GM06990 (cell line): ENCODE data around the gene WDR45B.
"Not testable (repeated sequence)": the region's sequence is repeated elsewhere in the genome, so short reads cannot be mapped to it uniquely, and the experiment has no call there.

Source experiments
- DNase-seq: peaks from one replicate; pipeline ENCODE4 v3.0.0-alpha.2; 2011; ENCODE audit not compliant: insufficient read length; ENCODE audit errors: extremely low read depth
- H3K27me3 ChIP-seq: replicated peaks from 2 replicates; pipeline ENCODE4 v1.6.0; 2011; ENCODE audit warnings: low read length; ENCODE audit not compliant: control insufficient read depth, insufficient read depth
- H3K36me3 ChIP-seq: 2 replicates; pipeline ENCODE4 v1.5.1; 2011; ENCODE audit warnings: low read length; ENCODE audit not compliant: control insufficient read depth, insufficient read depth
- H3K4me3 ChIP-seq: replicated peaks from 2 replicates; pipeline ENCODE4 v1.5.1; 2011; ENCODE audit warnings: low read depth, mild to moderate bottlenecking, control low read depth, low read length
- CTCF ChIP-seq: IDR thresholded peaks from 2 replicates; pipeline ENCODE4 v1.5.1; 2011; ENCODE audit warnings: low read length, control low read depth, mild to moderate bottlenecking, inconsistent platforms; ENCODE audit not compliant: insufficient read depth, poor library complexity, severe bottlenecking

The WDR45B gene

GRCh38 chr17:82582709-82583108 is 65.5 kb downstream of the WDR45B start:
- no peak for TF ChIP-seq CTCF
- peaks cover 24% of the 10 kb centered on the region for H3K36me3 ChIP-seq

GRCh38 chr17:82582213-82582612 is 66.0 kb downstream of the WDR45B start:
- DNase-seq, result no peak
- H3K36me3 ChIP-seq, result peaks cover 24% of the 10 kb centered on the region
- no peak overlapping the region for H3K4me3 ChIP-seq
- H3K27me3 ChIP-seq, result no peaks in the 10 kb centered on the region
- TF ChIP-seq CTCF, result no peak

More at GRCh38 chr17:82582709-82583108, 65.5 kb downstream of the WDR45B start:
- H3K27me3 ChIP-seq, result no peaks in the 10 kb centered on the region
- no peak overlapping the region for H3K4me3 ChIP-seq
- no peak for DNase-seq

- H3K27me3 ChIP-seq, H3K4me3 ChIP-seq, DNase-seq: not testable (repeated sequence)
- peaks cover 22% of the 10 kb centered on the region for H3K36me3 ChIP-seq
Observed at GRCh38 chr17:82579969-82580368, 68.3 kb downstream of the WDR45B start.

GRCh38 chr17:82577300-82577699 is 70.9 kb downstream of the WDR45B start:
- no peaks in the 10 kb centered on the region for H3K27me3 ChIP-seq
- H3K4me3 ChIP-seq, result no peak overlapping the region
- peaks cover 25% of the 10 kb centered on the region for H3K36me3 ChIP-seq
- no peak for DNase-seq
- TF ChIP-seq CTCF, result no peak

- H3K36me3 ChIP-seq, result peaks cover 29% of the 10 kb centered on the region
Observed at GRCh38 chr17:82575581-82576221, 72.5 kb downstream of the WDR45B start.

GRCh38 chr17:82574041-82574440 is 74.2 kb downstream of the WDR45B start:
- H3K27me3 ChIP-seq, result no peaks in the 10 kb centered on the region
- TF ChIP-seq CTCF, result no peak
- no peak overlapping the region for H3K4me3 ChIP-seq
- peaks cover 34% of the 10 kb centered on the region for H3K36me3 ChIP-seq
- no peak for DNase-seq

More at GRCh38 chr17:82575581-82576221, 72.5 kb downstream of the WDR45B start:
- H3K4me3 ChIP-seq, DNase-seq, H3K27me3 ChIP-seq: not testable (repeated sequence)

- Histone ChIP-seq H3K36me3 (peaks cover 40% of the 10 kb centered on the region), H3K27me3 (no peaks in the 10 kb centered on the region), H3K4me3 (no peak overlapping the region)
- DNase-seq, result no peak
- TF ChIP-seq CTCF, result no peak
Observed at GRCh38 chr17:82571855-82572254, 76.4 kb downstream of the WDR45B start.
